ENCODE measurements around the gene TERT.

Gene TERT

DNA sequence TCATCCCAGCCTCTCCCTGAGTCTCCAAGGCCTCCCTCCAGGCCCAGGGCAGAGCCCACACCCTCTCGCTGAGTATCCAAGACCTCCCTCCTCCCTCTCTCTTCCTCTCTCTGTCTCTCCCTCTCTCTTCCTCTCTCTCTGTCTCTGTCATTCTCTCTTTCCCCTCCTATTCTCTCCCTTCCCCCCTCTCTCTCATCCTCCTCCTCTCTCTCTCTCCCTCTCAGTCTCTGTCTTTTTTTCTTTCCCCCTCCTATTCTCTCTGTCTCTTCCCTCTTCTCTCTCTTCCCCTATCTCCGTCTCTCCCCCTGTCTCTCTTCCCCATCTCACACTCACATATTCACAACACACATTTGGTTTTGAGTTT is 85.4 kb downstream of the TERT start:
- no peak for DNase-seq (ENCODE audit: low read depth in 3 of 3, low spot score in 1 of 3)

DNA sequence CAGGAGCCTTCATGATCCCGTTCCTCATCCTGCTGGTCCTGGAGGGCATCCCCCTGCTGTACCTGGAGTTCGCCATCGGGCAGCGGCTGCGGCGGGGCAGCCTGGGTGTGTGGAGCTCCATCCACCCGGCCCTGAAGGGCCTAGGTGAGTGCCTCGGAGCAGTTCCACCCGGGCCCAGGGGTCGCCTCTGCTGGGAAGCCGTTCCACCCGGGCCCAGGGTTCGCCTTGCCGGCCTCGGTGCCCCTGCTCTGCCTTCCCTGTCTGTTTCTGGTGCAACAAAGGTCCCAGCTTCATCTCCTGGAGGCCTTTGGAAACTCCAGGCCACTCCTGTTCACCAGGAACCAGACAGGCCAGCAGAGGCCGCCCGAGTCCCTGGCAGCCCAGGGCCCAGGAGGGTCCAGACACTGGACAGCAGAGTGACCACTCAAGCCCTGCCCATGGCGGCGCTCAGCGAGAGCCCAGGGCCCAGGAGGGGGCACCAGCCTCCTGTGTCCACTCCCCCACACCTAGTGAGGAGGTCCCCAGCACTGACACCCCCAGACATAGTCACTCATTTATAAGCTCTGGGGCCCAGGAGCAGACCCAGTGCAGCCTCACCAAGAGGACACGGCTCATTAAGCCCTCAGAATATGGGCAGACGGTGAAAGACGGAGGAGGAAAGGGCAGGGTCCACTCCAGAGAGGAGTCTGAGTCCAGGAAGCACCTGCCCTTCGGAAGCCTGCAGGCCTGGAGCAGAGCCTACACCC is 86.0 kb downstream of the TERT start:
- DNase-seq (ENCODE audit: low read depth in 3 of 3, low spot score in 1 of 3) = no peak

DNA sequence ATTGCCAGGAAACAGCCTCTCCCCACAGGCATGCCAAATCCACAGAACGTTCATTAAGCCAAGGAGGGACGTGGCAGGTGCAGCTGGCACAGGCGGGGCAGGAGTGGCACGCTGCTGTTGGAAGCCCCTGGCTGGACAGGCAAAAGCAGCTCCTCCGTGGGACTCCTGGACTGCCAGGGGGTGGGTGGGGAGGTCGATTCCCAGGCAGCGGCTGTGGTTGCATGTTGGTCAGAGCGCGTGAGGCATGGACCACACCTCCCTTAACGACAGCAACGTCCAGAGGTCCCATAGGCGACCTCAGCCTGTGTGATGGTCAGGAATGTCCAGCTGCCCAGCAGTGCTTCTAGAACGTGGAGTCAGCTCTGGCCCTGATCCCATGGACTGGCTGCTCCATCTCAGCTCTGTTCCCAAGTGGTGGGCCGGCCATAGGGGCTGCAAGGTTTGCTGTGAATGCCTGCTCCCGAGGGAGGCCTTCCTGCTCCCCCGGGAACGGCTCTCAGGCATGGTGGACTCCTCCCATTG is 86.6 kb downstream of the TERT start:
- no peak for DNase-seq (ENCODE audit: low read depth in 3 of 3, low spot score in 1 of 3)

DNA sequence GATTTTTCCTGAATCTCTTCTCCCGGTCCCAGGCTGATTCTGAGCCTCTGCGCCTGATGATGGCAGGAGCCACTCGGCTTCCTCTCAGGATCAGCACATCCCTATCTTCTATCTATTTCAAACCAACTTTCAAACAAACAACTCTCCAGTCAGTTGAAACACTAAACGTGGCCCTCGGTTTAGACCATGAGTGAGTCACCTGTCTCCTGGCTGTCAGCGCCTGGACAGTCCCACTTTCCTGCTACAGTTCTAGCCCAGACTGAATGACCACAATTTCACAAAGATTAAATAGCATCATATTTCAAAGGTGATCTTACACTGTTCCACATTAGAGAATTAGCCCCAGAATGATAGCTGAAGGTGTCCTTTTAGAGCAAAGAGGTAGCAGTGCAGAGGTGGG is 87.3 kb downstream of the TERT start:
- DNase-seq (ENCODE audit: low read depth in 3 of 3, low spot score in 1 of 3) = no peak

DNA sequence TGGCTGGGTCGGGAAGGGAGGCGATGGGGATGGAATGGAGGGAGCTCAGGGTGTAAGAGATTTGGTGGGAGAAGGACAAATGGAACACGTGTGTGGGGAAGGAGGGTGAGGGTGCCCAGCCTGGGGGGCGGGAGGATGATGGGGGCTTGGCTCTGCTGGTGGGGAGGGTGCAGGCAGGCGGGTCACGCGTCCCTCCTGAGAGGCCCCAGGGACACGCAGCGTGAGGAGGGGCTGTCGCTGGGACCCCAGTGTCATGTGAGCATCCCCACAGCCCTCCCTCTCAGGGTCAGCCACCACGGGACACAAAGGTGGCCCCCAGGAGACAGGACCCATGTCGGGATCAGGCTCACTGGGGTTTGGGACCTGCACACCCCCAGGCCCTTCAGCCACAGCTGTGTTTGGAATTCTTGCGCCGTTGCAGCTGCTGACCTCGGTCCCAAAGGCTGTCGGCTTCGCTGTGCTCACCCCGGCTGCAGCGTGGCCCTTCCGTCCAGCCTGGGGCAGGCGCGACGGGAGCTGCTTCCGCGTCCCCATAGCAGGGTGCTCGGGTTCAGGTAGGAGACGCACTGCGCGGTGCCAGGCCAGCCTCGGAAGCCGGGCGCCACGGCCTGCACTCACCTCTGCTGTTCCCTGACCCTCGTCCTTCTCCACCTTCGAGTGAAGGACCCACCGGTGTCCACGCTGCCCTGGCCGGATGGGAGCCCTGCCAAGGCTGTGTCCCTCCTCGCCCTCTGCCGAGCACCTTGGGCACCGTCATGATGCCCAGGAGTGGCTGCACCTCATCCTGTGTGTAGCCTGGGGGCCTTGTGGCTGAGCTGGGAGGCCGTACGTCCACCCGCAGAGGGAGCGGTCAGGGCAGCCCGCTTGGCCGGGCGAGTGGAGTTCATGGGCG is 88.1 kb downstream of the TERT start:
- no peak for DNase-seq (ENCODE audit: low read depth in 3 of 3, low spot score in 1 of 3)

DNA sequence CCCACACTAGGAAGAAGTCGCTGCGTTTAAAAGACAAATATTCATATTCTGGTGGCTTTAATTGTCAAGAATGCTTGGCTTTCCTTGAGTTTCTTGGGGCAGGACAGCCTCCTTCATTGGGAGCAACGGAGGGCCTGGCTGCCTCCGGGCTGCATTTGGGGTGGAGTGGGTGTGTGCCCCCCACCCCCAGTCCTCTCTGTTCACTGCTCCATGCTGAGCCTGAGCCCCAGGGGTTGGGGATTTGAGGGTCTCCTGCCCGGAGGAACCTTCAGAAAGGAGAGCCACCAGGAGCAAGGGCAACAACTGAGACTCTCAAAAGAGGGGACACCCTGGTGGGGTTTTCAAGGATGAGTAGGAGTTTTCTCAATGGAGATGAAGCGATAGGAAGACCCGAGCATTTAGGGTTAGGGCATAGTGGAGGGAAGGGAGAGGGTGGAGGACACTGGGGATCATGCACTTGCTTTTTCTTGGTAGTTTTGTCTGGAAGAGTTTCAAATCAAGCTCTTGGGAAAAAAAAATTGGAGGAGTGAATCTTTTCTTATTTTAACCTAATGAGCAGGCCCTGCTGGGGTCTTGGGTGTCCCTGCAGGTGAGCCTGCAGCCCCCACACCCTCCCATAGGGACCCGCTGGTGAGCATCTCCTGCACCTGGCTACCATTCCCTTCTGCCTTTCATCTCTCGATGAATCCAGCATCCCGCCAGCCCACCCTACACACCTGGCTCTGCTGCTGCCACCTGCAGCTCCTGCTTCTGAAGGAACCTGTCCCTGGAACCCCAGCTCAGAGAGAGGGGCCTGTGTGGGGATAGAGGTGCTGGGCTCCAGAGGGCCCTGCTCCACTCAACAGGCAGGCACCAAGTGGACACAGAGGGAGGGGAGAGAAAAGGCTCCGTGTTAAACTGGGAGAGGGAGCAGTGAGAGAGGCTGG is 89.3 kb downstream of the TERT start:
- DNase-seq (ENCODE audit: low read depth in 3 of 3, low spot score in 1 of 3) = no peak

DNA sequence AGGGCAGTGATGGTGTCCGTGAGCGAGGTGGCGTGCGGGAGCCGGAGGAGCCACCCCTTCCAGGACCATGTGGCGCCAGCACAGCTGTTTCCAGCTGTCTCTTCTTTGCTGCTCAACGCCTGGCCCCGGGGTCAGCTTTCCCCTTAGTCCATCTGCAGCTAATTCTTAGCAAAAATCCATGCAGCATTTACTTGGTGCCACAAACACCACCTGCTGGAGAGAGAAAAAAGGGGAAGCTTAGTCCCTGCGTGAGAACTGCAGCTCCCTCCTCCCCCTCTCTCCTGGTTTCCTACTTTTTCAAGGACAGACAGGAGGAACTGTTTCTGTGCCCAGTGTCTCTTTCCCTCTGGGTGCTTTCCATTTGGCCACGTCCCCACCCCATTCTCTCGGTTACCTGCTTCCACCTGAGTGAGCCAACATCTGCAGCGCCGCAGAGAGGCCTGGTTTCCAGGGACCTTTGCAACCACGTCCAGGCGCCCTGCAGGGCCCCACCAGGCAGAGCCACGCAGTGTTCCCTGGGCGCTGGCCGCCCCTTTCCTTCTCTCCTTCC is 90.1 kb downstream of the TERT start:
- DNase-seq (ENCODE audit: low read depth in 3 of 3, low spot score in 1 of 3) = no peak

DNA sequence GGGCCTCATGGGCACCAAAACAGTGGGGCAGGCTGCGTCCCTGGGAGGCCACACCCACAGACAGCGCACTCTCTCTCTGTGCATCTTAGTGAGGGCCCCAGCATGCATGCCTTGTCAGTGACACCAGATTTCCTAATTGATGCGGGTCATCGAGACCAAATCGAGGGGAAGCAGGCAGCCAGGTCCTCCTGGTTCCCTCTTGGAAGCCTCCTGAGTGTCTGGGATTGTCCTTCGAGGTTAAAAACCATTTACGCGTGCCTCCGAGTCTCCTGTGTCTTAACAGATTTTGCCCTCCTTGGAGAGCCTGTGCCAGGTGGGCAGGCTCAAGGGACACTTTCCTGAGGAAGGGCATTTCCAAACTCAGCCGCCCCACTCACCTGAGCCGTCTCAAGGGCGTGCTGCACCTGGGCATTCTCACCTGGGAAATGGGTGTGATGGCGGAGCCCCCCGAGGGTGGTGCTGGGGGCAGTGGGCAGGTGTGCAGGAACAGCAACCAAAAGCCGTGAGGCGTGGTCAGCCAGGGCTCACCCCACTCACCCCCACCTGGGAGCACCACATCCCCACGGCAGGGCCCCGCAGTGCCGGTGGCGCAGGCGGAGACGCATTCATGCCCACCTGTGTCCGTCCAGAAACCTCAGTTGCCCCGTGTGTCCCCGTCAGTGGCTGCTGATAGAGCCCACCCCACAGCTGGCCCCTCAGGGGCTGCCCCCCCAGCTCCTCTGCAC is 90.7 kb downstream of the TERT start:
- no peak for DNase-seq (ENCODE audit: low read depth in 3 of 3, low spot score in 1 of 3)

DNA sequence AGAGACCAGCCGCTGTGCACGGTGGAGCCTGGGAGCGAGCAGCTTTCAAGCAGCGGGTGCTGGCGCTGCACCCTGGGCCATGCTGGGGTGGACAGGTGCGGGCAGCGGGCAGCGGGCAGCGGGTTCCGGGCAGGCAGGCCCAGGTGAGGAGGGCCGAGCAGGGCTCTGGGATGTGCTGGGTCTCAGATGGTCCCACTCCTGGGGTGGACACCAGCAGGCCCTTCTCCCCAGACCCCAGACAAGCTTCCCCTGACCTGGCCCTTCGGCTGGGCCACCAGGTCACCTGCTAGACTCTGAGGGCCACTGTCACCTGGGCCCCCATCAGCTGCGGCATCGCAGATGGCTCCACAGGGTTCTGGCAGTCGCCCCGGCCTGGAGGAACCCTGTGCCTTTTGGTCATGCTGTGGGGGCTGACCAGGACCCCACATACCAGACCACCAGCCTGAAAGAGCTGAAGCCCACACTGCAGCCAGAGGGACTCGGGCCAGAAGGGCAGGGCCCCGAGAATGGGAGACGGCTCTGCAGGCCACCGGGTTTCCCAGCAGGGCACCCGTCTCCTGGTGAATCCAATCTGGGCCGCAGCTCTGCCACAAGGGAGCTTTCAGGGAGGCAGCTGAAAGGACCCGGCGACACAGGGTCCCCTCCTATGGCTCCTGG is 91.4 kb downstream of the TERT start:
- DNase-seq (ENCODE audit: low read depth in 3 of 3, low spot score in 1 of 3) = no peak
